Lower leg skin (tissue), 3 donors: ENCODE data around the gene PPIL6.

Experiments used
- POLR2A ChIP-seq, 2 donors: fragments of 450-650 bp; IDR thresholded peaks; one replicate each; pipeline ENCODE4 v1.6.1; 2016 to 2017; ENCODE audit warnings: antibody characterized with exemption in 2 of 2, mild to moderate bottlenecking in 1 of 2, moderate library complexity in 1 of 2
- TF ChIP-seq, protein P1 (sequence below), 3 donors: fragments of 450-650 bp; IDR thresholded peaks; one replicate each; pipeline ENCODE4 v1.5.1; 2016; ENCODE audit warnings: antibody characterized with exemption in 3 of 3, mild to moderate bottlenecking in 3 of 3, moderate library complexity in 2 of 3

- TF ChIP-seq, protein P1, sequence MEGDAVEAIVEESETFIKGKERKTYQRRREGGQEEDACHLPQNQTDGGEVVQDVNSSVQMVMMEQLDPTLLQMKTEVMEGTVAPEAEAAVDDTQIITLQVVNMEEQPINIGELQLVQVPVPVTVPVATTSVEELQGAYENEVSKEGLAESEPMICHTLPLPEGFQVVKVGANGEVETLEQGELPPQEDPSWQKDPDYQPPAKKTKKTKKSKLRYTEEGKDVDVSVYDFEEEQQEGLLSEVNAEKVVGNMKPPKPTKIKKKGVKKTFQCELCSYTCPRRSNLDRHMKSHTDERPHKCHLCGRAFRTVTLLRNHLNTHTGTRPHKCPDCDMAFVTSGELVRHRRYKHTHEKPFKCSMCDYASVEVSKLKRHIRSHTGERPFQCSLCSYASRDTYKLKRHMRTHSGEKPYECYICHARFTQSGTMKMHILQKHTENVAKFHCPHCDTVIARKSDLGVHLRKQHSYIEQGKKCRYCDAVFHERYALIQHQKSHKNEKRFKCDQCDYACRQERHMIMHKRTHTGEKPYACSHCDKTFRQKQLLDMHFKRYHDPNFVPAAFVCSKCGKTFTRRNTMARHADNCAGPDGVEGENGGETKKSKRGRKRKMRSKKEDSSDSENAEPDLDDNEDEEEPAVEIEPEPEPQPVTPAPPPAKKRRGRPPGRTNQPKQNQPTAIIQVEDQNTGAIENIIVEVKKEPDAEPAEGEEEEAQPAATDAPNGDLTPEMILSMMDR (IDR thresholded peaks at IDR 0.05), result no peak
- no peak for TF ChIP-seq POLR2A (IDR thresholded peaks at IDR 0.05)
Measured at GRCh38 chr6:109349419-109349987, 90.9 kb downstream of the PPIL6 start.
